Astrocyte (in vitro differentiated cells and primary cell): ENCODE results near the gene ILKAP. TPM values are rescaled to one million over a fixed set of nuclear protein-coding genes. Genes with fewer than 3 reads are reported as not detected.

Source experiments
- DNase-seq: peaks from one replicate; pipeline ENCODE4 v3.0.0-alpha.2; 2010; ENCODE audit warnings: low read depth
- FAIRE-seq: peaks from 2 replicates; lab custom pipeline; 2011; peaks lifted over from hg19 to GRCh38; lab: Jason Lieb, UNC
- H2AFZ ChIP-seq: 2 replicates; pipeline ENCODE4 v1.6.0; 2012; ENCODE audit warnings: low read depth, low read length, inconsistent platforms
- H3K27ac ChIP-seq: 2 replicates; pipeline ENCODE4 v1.5.1; 2011; ENCODE audit warnings: low read depth, low read length, inconsistent platforms
- H3K27me3 ChIP-seq: 2 replicates; pipeline ENCODE4 v1.6.0; 2011; ENCODE audit warnings: low read length, inconsistent platforms; ENCODE audit not compliant: insufficient read depth
- H3K36me3 ChIP-seq: 2 replicates; pipeline ENCODE4 v1.5.1; 2011; ENCODE audit warnings: low read length, inconsistent platforms; ENCODE audit not compliant: insufficient read depth
- H3K4me1 ChIP-seq: 2 replicates; pipeline ENCODE4 v1.5.1; 2011; ENCODE audit warnings: low read length, inconsistent platforms; ENCODE audit not compliant: insufficient read depth
- H3K4me2 ChIP-seq: 2 replicates; pipeline ENCODE4 v1.6.0; 2012; ENCODE audit warnings: low read length, inconsistent platforms
- H3K4me3 ChIP-seq: 2 replicates; pipeline ENCODE4 v1.5.1; 2011; ENCODE audit warnings: low read depth, mild to moderate bottlenecking, low read length, inconsistent platforms; ENCODE audit not compliant: insufficient read depth
- H3K79me2 ChIP-seq: 2 replicates; pipeline ENCODE4 v1.6.0; 2012; ENCODE audit warnings: mild to moderate bottlenecking, low read length, inconsistent platforms; ENCODE audit not compliant: insufficient read depth
- H3K9ac ChIP-seq: 2 replicates; pipeline ENCODE4 v1.6.0; 2012; ENCODE audit warnings: mild to moderate bottlenecking, low read length, inconsistent platforms
- H3K9me3 ChIP-seq: 2 replicates; pipeline ENCODE4 v1.5.1; 2012; ENCODE audit warnings: low read depth, mild to moderate bottlenecking, low read length, inconsistent platforms; ENCODE audit not compliant: insufficient read depth
- H4K20me1 ChIP-seq: 2 replicates; pipeline ENCODE4 v1.6.0; 2012; ENCODE audit warnings: low read length, inconsistent platforms; ENCODE audit not compliant: insufficient read depth
- H3K27ac Mint-ChIP-seq: one replicate; pipeline ENCODE4 v1.8.0; 2021; ENCODE audit warnings: mild to moderate bottlenecking, mixed read lengths; ENCODE audit not compliant: unreplicated experiment
- H3K27me3 Mint-ChIP-seq: one replicate; pipeline ENCODE4 v1.8.0; 2021; ENCODE audit warnings: low read depth, mixed read lengths; ENCODE audit not compliant: unreplicated experiment
- H3K36me3 Mint-ChIP-seq: one replicate; pipeline ENCODE4 v1.8.0; 2021; ENCODE audit warnings: low read depth, mixed read lengths; ENCODE audit not compliant: unreplicated experiment
- H3K4me1 Mint-ChIP-seq: one replicate; pipeline ENCODE4 v1.8.0; 2021; ENCODE audit warnings: low read depth, mixed read lengths; ENCODE audit not compliant: unreplicated experiment
- H3K4me3 Mint-ChIP-seq: one replicate; pipeline ENCODE4 v1.8.0; 2021; ENCODE audit warnings: mild to moderate bottlenecking, moderate library complexity, mixed read lengths; ENCODE audit not compliant: unreplicated experiment
- H3K9me3 Mint-ChIP-seq: one replicate; pipeline ENCODE4 v1.8.0; 2021; ENCODE audit warnings: mild to moderate bottlenecking, mixed read lengths; ENCODE audit not compliant: unreplicated experiment
- EZH2 ChIP-seq: IDR thresholded peaks from 2 replicates; pipeline ENCODE4 v1.6.1; 2012; ENCODE audit warnings: mild to moderate bottlenecking, low read length, inconsistent platforms; ENCODE audit not compliant: insufficient read depth
- total RNA-seq: library from RNA; stranded (reverse); gene quantifications from 2 replicates; pipeline ENCODE4 v1.2.1, GENCODE V29; 2021
- TF ChIP-seq, protein P1 (sequence below): IDR thresholded peaks from 2 replicates; pipeline ENCODE4 v1.5.1; 2011; ENCODE audit warnings: low read depth, mild to moderate bottlenecking, inconsistent platforms, low read length, moderate library complexity; ENCODE audit not compliant: insufficient read depth

Gene ILKAP
- total RNA-seq, 1 donor from 2014 or later, result 32.3 TPM

DNA sequence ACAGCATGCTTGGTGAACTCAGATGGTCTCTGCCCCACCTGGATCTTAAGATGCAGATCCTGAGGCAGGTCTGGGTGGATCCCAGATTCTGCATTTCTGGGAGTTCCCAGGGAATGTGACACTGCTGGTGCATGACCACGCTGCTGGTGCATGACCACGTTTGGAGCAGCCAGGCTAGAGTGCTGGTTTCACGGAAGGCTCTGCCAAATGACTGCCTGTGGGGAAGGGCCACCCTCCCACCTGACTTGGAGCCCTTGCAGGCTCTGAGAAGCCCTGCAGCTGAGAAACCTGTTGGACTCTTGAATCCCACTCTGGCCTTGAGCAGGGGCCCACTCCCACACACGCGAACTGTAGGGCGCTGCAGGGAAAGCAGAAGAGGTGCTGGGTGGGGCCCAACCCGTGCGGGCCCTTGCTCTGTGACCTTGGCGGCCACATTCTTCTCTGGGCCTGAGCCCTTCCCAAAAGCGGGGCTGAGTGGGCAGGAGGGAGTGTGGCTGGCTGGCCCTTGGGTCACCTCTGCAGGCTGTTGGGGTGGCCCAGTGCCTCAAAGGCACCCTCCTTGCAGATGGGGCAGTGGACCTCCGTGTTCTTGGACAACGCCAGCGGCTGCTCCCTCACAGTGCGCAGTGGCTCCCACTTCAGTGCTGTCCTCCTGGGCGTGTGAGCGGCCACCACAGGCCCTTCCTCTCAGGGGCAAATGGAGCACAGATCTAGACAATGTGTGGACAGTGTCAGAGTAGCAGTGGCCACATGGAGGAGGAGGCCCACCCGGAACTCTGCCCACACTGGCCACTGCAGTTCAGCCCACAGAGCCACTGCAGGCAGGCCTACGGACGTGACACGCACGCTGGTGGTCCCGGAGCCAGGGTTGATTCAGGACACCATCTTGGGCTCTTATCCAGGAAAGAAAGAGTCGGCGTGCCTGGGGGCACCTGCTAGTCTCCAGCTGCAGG, 36.8 kb downstream of the ILKAP start:
- no peak overlapping the region for H3K4me3 ChIP-seq
- Mint-ChIP-seq H3K36me3 (peaks cover 17% of the 10 kb centered on the region), H3K4me1 (peaks cover 26% of the 10 kb centered on the region), H3K27ac (no peak overlapping the region), H3K9me3 (no peaks in the 10 kb centered on the region), H3K27me3 (peaks cover 13% of the 10 kb centered on the region), H3K4me3 (no peak overlapping the region)
- no peak overlapping the region for H3K4me2 ChIP-seq
- DNase-seq (no peak), FAIRE-seq (no peak)
- H4K20me1 ChIP-seq, result no peaks in the 10 kb centered on the region
- TF ChIP-seq, protein P1, sequence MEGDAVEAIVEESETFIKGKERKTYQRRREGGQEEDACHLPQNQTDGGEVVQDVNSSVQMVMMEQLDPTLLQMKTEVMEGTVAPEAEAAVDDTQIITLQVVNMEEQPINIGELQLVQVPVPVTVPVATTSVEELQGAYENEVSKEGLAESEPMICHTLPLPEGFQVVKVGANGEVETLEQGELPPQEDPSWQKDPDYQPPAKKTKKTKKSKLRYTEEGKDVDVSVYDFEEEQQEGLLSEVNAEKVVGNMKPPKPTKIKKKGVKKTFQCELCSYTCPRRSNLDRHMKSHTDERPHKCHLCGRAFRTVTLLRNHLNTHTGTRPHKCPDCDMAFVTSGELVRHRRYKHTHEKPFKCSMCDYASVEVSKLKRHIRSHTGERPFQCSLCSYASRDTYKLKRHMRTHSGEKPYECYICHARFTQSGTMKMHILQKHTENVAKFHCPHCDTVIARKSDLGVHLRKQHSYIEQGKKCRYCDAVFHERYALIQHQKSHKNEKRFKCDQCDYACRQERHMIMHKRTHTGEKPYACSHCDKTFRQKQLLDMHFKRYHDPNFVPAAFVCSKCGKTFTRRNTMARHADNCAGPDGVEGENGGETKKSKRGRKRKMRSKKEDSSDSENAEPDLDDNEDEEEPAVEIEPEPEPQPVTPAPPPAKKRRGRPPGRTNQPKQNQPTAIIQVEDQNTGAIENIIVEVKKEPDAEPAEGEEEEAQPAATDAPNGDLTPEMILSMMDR, result no peak
- no peak for TF ChIP-seq EZH2
- H3K79me2 ChIP-seq, result peaks cover 5% of the 10 kb centered on the region
- H3K27ac ChIP-seq, result no peak overlapping the region
- no peaks in the 10 kb centered on the region for H3K9me3 ChIP-seq
- no peaks in the 10 kb centered on the region for H3K27me3 ChIP-seq
- H3K9ac ChIP-seq, result no peak overlapping the region
- H3K4me1 ChIP-seq, result peaks cover 53% of the 10 kb centered on the region
- peaks cover 8% of the 10 kb centered on the region for H3K36me3 ChIP-seq
- H2AFZ ChIP-seq, result no peak overlapping the region

DNA sequence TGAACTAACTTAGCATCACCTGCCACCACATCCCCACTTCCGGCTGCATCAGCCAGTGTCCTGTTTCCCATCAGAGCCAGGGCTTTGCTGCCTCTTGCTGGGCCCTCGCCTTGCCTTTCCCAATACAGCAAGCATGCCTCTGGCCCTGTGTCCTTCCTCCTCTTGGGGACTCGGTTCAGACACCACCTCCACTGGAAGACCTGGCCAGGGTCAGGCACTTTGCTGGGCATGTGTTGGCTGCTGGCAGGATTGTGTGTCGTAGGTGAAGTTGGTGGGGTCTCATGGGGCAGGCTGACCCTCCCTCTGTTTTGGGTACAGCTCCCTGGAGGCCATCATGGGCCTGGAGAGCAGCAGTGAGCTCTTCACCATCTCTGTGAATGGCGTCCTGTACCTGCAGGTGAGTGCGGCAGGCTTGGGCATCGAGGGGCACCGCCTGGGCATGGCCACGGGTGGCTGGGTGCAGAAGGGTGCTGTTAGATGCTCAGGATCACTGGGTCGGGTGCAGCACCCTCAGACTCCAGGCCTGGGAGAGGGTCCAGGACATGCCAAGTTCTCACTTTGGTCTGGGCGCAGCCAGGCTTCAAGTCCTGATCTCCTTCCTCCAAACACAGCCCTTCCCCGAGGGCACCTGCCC, 38.1 kb downstream of the ILKAP start:
- TF ChIP-seq, protein P1, result no peak
- no peak for TF ChIP-seq EZH2

More for the DNA sequence above, 38.1 kb downstream of the ILKAP start:
- Histone ChIP-seq H2AFZ (no peak overlapping the region), H3K4me2 (no peak overlapping the region), H3K4me1 (peaks cover 48% of the 10 kb centered on the region), H3K9ac (no peak overlapping the region), H3K27me3 (no peaks in the 10 kb centered on the region), H3K36me3 (no peaks in the 10 kb centered on the region), H3K4me3 (no peak overlapping the region), H3K9me3 (no peaks in the 10 kb centered on the region), H4K20me1 (no peaks in the 10 kb centered on the region), H3K27ac (no peak overlapping the region), H3K79me2 (peaks cover 5% of the 10 kb centered on the region)
- H3K4me3 Mint-ChIP-seq, result no peak overlapping the region
- peaks cover 26% of the 10 kb centered on the region for H3K4me1 Mint-ChIP-seq
- no peak for FAIRE-seq
- H3K9me3 Mint-ChIP-seq, result no peaks in the 10 kb centered on the region
- H3K27ac Mint-ChIP-seq, result no peak overlapping the region
- H3K36me3 Mint-ChIP-seq, result peaks cover 17% of the 10 kb centered on the region
- DNase-seq, result no peak
- peaks cover 21% of the 10 kb centered on the region for H3K27me3 Mint-ChIP-seq
